Adrenal gland (tissue), 5 donors: ENCODE data around the gene HHIP.

Source experiments
- CTCF ChIP-seq, 6 experiments: fragments of 450-650 bp in 4 of 6; fragments of 200-600 bp in 2 of 6; sonication (generic) in 1 of 6; IDR thresholded peaks; 1 replicate in 5 of 6; 2 replicates in 1 of 6; pipeline versions ENCODE4 v1.5.1 to v1.8.0; 2016 to 2021; ENCODE audit warnings: antibody characterized with exemption in 6 of 6, mild to moderate bottlenecking in 2 of 6, moderate library complexity in 1 of 6
- POLR2A ChIP-seq, 2 donors: fragments of 450-650 bp; IDR thresholded peaks; one replicate each; pipeline ENCODE4 v1.6.1; 2017; ENCODE audit warnings: antibody characterized with exemption in 2 of 2, mild to moderate bottlenecking in 2 of 2, moderate library complexity in 1 of 2
- donor health status: DM: no; HTN: no; CAD: no.

GRCh38 chr4:144645631-144646522 is at the start of gene HHIP:
- no peak for TF ChIP-seq CTCF (IDR thresholded peaks at IDR 0.05)
- TF ChIP-seq POLR2A (IDR thresholded peaks at IDR 0.05), result no peak
